ENCODE measurements around the gene DLEC1. TPM values are rescaled to one million over a fixed set of nuclear protein-coding genes. Genes with fewer than 3 reads are reported as not detected.

The DLEC1 gene
- total and polyA plus RNA-seq, 7 donors: 0.16 to 0.60 (median 0.41) TPM

DNA sequence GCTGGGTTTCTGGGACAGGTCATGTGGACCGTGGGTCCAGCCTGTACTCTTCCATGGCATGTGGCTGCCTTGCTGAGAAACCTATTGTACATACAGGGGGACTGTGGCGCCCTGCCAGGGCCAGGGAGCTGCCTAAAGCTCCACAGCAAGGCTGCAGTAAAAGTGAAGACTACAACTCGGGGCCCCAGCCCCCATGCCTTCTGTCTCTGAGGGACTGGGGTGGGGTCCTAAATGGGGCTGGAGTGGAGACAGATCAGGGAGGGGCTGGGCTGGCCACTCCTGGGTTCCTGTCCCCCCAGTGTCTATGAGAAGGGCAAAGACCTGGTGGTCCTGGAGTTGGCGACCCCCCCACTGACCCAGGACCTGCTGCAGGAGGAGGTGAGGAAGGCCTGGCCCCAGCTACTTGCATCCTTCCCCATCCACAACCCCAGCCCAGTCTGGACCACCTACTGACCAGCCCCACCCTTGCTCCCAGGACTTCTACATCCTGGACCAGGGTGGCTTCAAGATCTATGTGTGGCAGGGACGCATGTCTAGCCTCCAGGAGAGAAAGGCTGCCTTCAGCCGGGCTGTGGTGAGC lies 41.1 kb upstream of the DLEC1 start:
- Histone ChIP-seq H3K36me3 (peaks cover 0 to 13% (median 0%) of the 10 kb centered on the region in 4 donors), H3K9me3 (no peaks in the 10 kb centered on the region), H3K27ac (peak overlapping the region; percentile 84 to 93 (median 90)), H3K27me3 (no peaks in the 10 kb centered on the region), H3K4me3 (no peak overlapping the region), H3K4me1 (peaks cover 0 to 41% (median 28%) of the 10 kb centered on the region in 4 donors)
- 76 to 88% methylated on average over 6 of the region's 6 CpGs for WGBS, 2 donors
- intact Hi-C loops (cut with DNase I): no loop called here
- no peak for TF ChIP-seq EP300 (IDR thresholded peaks at IDR 0.05)
- no peak for TF ChIP-seq POLR2AphosphoS5 (IDR thresholded peaks at IDR 0.05)
- TF ChIP-seq, protein P1, sequence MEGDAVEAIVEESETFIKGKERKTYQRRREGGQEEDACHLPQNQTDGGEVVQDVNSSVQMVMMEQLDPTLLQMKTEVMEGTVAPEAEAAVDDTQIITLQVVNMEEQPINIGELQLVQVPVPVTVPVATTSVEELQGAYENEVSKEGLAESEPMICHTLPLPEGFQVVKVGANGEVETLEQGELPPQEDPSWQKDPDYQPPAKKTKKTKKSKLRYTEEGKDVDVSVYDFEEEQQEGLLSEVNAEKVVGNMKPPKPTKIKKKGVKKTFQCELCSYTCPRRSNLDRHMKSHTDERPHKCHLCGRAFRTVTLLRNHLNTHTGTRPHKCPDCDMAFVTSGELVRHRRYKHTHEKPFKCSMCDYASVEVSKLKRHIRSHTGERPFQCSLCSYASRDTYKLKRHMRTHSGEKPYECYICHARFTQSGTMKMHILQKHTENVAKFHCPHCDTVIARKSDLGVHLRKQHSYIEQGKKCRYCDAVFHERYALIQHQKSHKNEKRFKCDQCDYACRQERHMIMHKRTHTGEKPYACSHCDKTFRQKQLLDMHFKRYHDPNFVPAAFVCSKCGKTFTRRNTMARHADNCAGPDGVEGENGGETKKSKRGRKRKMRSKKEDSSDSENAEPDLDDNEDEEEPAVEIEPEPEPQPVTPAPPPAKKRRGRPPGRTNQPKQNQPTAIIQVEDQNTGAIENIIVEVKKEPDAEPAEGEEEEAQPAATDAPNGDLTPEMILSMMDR (IDR thresholded peaks at IDR 0.05): no peak
- peak; percentile 76 for DNase-seq

- no peaks in the 10 kb centered on the region for H3K9me3 ChIP-seq
- H3K27me3 ChIP-seq: no peaks in the 10 kb centered on the region
- TF ChIP-seq POLR2AphosphoS5 (IDR thresholded peaks at IDR 0.05): no peak
- TF ChIP-seq, protein P1 (IDR thresholded peaks at IDR 0.05): no peak
- TF ChIP-seq EP300 (IDR thresholded peaks at IDR 0.05): no peak
- no peak for TF ChIP-seq POLR2A (IDR thresholded peaks at IDR 0.05)
- H3K27ac ChIP-seq: no peak overlapping the region
- WGBS, 2 donors: 90 to 95% methylated on average over 6 of the region's 6 CpGs
- H3K36me3 ChIP-seq: peaks cover 0 to 13% (median 0%) of the 10 kb centered on the region in 4 donors
- H3K4me1 ChIP-seq: peaks cover 0 to 39% (median 18%) of the 10 kb centered on the region in 4 donors
- peak; percentile 55 for DNase-seq
- intact Hi-C loops (cut with DNase I): no loop called here
- H3K4me3 ChIP-seq: no peak overlapping the region
Measured at GRCh38 chr3:37999836-38000235, 39.2 kb upstream of the DLEC1 start.

- WGBS, 2 donors: 94 to 95% methylated on average over 6 of the region's 6 CpGs
- Histone ChIP-seq H3K4me1 (peaks cover 0 to 35% (median 18%) of the 10 kb centered on the region in 4 donors), H3K4me3 (no peak overlapping the region), H3K9me3 (no peaks in the 10 kb centered on the region), H3K27ac (no peak overlapping the region), H3K27me3 (no peaks in the 10 kb centered on the region), H3K36me3 (peaks cover 0 to 13% (median 0%) of the 10 kb centered on the region in 4 donors)
- peak; percentile 57 for DNase-seq
- TF ChIP-seq EP300 (IDR thresholded peaks at IDR 0.05): no peak
- TF ChIP-seq, protein P1 (IDR thresholded peaks at IDR 0.05): no peak
- no peak for TF ChIP-seq POLR2AphosphoS5 (IDR thresholded peaks at IDR 0.05)
- no peak for TF ChIP-seq POLR2A (IDR thresholded peaks at IDR 0.05)
- intact Hi-C loops (cut with DNase I): no loop called here
Measured at GRCh38 chr3:38000242-38000916, 38.6 kb upstream of the DLEC1 start.

- H3K4me1 ChIP-seq: peaks cover 0 to 35% (median 18%) of the 10 kb centered on the region in 4 donors
- peak; percentile 64 for DNase-seq
- TF ChIP-seq POLR2A (IDR thresholded peaks at IDR 0.05) (no peak), POLR2AphosphoS5 (IDR thresholded peaks at IDR 0.05) (no peak), EP300 (IDR thresholded peaks at IDR 0.05) (no peak)
- TF ChIP-seq, protein P1 (IDR thresholded peaks at IDR 0.05): no peak
- H3K27ac ChIP-seq: no peak overlapping the region
- intact Hi-C loops (cut with DNase I): no loop called here
- H3K4me3 ChIP-seq: no peak overlapping the region
- H3K9me3 ChIP-seq: no peaks in the 10 kb centered on the region
- no peaks in the 10 kb centered on the region for H3K27me3 ChIP-seq
- peaks cover 0 to 18% (median under 1%) of the 10 kb centered on the region in 4 donors for H3K36me3 ChIP-seq
- WGBS, 2 donors: 96 to 98% methylated on average over 6 of the region's 6 CpGs
Measured at GRCh38 chr3:38000965-38001455, 38.0 kb upstream of the DLEC1 start.
